Activated CD8-positive, alpha-beta T cell treated with anti-CD3 and anti-CD28 coated beads for 36 hours (primary cell): ENCODE data around the gene MBOAT2. TPM values are rescaled to one million over a fixed set of nuclear protein-coding genes. Genes with fewer than 3 reads are reported as not detected.

Experiments
- ATAC-seq: fragments of 200-7000 bp; cut with Tn5 transposase; one replicate; pipeline ENCODE4 v1.10.0; 2021; ENCODE audit warnings: mild to moderate bottlenecking, moderate library complexity
- CTCF ChIA-PET: fragments of 350-600 bp; sonication (Branson Sonifier 250); formaldehyde crosslinking; loops from one replicate; lab custom pipeline; 2021; ENCODE audit warnings: antibody characterized with exemption; lab: Charles Lee
- POLR2A ChIA-PET: fragments of 350-600 bp; sonication (Branson Sonifier 250); formaldehyde crosslinking; loops from one replicate; lab custom pipeline; 2021; ENCODE audit warnings: antibody characterized with exemption; lab: Charles Lee
- DNase-seq: peaks from one replicate; pipeline ENCODE4 v3.0.0-alpha.2; 2020
- H3K27ac Mint-ChIP-seq: one replicate; pipeline ENCODE4 v1.8.0; 2021; ENCODE audit warnings: mild to moderate bottlenecking, mixed read lengths
- H3K27me3 Mint-ChIP-seq: one replicate; pipeline ENCODE4 v1.8.0; 2021; ENCODE audit warnings: mixed read lengths
- H3K36me3 Mint-ChIP-seq: one replicate; pipeline ENCODE4 v1.8.0; 2021; ENCODE audit warnings: low read depth, mixed read lengths
- H3K4me1 Mint-ChIP-seq: one replicate; pipeline ENCODE4 v1.8.0; 2021; ENCODE audit warnings: low read depth, mixed read lengths
- H3K4me3 Mint-ChIP-seq: one replicate; pipeline ENCODE4 v1.8.0; 2021; ENCODE audit warnings: mild to moderate bottlenecking, moderate library complexity, mixed read lengths
- H3K9me3 Mint-ChIP-seq: one replicate; pipeline ENCODE4 v1.8.0; 2021; ENCODE audit warnings: mixed read lengths
- CTCF ChIP-seq: fragments of 200-600 bp; IDR thresholded peaks from one replicate; pipeline ENCODE4 v1.8.0; 2022; ENCODE audit warnings: antibody characterized with exemption, mild to moderate bottlenecking
- intact Hi-C: fragments of 100-400 bp; cut with micrococcal nuclease; formaldehyde crosslinking; loops from one replicate; pipeline ENCODE4 v1.10.0; 2022
- total RNA-seq, 2 experiments: library from RNA; stranded (reverse); gene quantifications; one replicate each; pipeline ENCODE4 v1.2.3, GENCODE V29; 2021

The MBOAT2 gene
- total RNA-seq, 2 experiments from 2014 or later = 2.9 to 3.0 TPM

GRCh38 chr2:8954990-8955389 is 48.5 kb downstream of the MBOAT2 start:
- H3K4me3 Mint-ChIP-seq = no peak overlapping the region
- peaks cover 10% of the 10 kb centered on the region for H3K27me3 Mint-ChIP-seq
- no peak for DNase-seq
- no peaks in the 10 kb centered on the region for H3K4me1 Mint-ChIP-seq
- H3K36me3 Mint-ChIP-seq = peaks cover 9% of the 10 kb centered on the region
- intact Hi-C loops = no loop called here
- no peak for TF ChIP-seq CTCF
- no peak overlapping the region for H3K27ac Mint-ChIP-seq
- ChIA-PET CTCF (no interaction called here), POLR2A (no interaction called here)
- peaks cover 20% of the 10 kb centered on the region for H3K9me3 Mint-ChIP-seq
- ATAC-seq = no peak

- DNase-seq (no peak), ATAC-seq (no peak)
- CTCF ChIA-PET = interaction anchor here (1.0 kb wide), 1 partner anchor 828 kb away, joined by 4 read pairs; no protein-coding TSS in a partner anchor
- Mint-ChIP-seq H3K36me3 (peaks cover 9% of the 10 kb centered on the region), H3K27ac (no peak overlapping the region), H3K27me3 (peaks cover 10% of the 10 kb centered on the region), H3K4me3 (no peak overlapping the region), H3K9me3 (peaks cover 20% of the 10 kb centered on the region), H3K4me1 (no peaks in the 10 kb centered on the region)
- no peak for TF ChIP-seq CTCF
- POLR2A ChIA-PET = no interaction called here
- intact Hi-C loops = no loop called here
These were observed 50.0 kb downstream of the MBOAT2 start for GRCh38 chr2:8953525-8953924.

DNA sequence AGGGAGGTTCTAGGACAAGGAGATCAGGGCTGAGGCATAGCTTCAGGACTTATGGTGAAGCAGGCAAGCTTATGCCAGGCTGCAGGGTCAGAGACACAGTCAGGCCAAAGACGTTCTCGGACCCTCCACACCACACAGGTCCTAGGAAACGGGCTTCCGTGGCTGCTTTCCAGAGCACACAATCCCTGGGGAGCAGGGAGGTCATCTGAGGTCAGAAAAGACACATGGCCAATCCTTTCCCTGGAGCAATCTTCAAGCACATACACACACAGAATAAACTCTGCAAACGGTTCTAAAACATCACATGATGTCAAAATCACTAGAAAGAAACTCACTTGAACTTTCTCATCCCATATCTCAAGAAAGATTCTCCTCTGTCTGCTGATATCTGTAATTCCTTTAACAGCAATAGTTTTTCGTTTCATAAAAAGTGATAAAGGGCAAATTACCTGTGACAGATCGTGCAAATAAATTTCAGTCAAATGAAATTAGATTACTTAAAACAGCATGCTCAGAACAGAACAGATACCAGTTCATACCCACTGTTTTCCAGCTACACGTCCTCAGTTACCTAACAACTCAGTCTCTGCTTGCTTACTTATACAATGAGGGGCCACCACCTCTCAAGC is 63.9 kb downstream of the MBOAT2 start:
- H3K36me3 Mint-ChIP-seq = no peaks in the 10 kb centered on the region
- no peak for TF ChIP-seq CTCF
- no peaks in the 10 kb centered on the region for H3K9me3 Mint-ChIP-seq
- intact Hi-C loops = no loop called here
- no peaks in the 10 kb centered on the region for H3K27me3 Mint-ChIP-seq
- no peak overlapping the region for H3K4me3 Mint-ChIP-seq
- CTCF ChIA-PET = no interaction called here
- POLR2A ChIA-PET = no interaction called here
- no peaks in the 10 kb centered on the region for H3K4me1 Mint-ChIP-seq
- DNase-seq (no peak), ATAC-seq (no peak)
- no peak overlapping the region for H3K27ac Mint-ChIP-seq

GRCh38 chr2:8938384-8938783 is 65.1 kb downstream of the MBOAT2 start:
- no peak for ATAC-seq
- CTCF ChIA-PET = no interaction called here
- no peaks in the 10 kb centered on the region for H3K36me3 Mint-ChIP-seq
- no peak for DNase-seq
- POLR2A ChIA-PET = no interaction called here
- H3K4me3 Mint-ChIP-seq = no peak overlapping the region
- intact Hi-C loops = no loop called here
- no peaks in the 10 kb centered on the region for H3K27me3 Mint-ChIP-seq
- H3K27ac Mint-ChIP-seq = no peak overlapping the region
- H3K9me3 Mint-ChIP-seq = no peaks in the 10 kb centered on the region
- TF ChIP-seq CTCF = no peak
- no peaks in the 10 kb centered on the region for H3K4me1 Mint-ChIP-seq

GRCh38 chr2:8935982-8936381 is 67.5 kb downstream of the MBOAT2 start:
- ChIA-PET CTCF (interaction anchor here (1.4 kb wide), 1 partner anchor 10 kb away, joined by 3 read pairs; no protein-coding TSS in a partner anchor), POLR2A (no interaction called here)
- no peaks in the 10 kb centered on the region for H3K9me3 Mint-ChIP-seq
- no peak overlapping the region for H3K27ac Mint-ChIP-seq
- no peak for DNase-seq
- no peaks in the 10 kb centered on the region for H3K4me1 Mint-ChIP-seq
- intact Hi-C loops = no loop called here
- no peaks in the 10 kb centered on the region for H3K27me3 Mint-ChIP-seq
- H3K4me3 Mint-ChIP-seq = no peak overlapping the region
- TF ChIP-seq CTCF = no peak
- ATAC-seq = no peak
- H3K36me3 Mint-ChIP-seq = no peaks in the 10 kb centered on the region
